ENCODE data around the gene CNKSR3.

The CNKSR3 gene

DNA sequence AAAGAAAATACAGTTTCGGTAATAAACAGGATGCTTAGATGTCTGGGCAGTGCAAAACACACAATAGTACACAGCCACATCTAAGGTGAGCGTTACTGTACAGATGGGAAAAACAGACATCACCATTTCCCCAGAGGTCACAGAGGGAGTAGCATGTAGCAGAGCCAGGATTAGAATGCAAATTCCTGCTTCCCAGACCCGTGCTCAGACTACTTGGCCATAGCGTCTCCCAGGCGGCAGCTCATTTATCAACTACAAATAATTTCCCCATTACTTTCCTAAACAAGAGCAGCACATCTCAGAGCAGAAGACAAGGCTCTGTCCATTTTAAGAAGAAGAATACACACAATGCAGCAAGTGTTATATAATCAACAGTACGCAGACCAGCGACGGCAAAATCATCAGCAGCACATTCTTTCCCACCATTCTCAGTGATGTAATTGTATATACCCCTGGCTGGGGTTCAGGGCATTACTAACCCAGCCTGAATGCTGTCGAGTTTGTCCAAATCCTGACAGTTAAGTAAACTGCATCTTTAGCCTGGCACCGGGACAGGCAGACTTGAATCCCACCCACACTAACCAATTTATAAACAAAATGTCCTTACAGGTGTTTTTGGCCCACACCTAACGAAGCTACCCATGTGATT lies 61.9 kb downstream of the CNKSR3 start:
- peak; percentile 82 for DNase-seq

DNA sequence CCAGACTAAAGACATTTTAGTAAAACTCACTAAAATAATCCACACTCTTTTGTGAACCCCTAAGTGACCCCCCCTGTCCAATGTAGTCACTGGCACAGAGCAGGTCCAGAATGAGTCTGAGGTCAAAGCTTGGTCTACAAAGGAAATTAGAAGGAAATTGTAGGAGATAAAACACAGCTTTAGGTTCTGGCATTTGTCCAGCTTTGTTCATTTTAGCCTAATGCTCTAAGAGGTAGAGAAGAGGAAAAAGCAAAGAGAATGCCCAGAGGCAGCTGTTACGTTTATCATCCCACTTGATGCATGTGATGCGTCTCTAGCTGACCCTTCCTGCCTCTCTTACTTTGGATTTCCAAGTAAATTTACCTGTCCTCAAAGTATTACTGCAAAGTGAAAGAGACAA lies 62.5 kb downstream of the CNKSR3 start:
- DNase-seq = no peak

DNA sequence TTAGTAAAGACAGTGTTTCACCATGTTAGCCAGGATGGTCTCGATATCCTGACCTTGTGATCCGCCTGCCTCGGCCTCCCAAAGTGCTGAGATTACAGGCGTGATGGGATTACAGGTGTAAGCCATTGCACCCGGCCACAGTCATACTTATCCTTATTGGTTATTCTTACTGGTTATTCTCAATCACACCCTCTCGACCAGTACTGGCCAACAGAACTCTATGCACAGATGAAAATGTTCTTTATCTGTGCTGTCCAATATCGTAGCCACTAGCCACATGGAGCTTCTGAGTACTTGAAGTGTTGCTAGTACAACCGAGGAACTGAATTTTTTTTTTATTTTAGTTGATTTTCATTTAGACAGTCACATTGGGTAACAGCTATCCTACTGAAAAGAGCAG lies 63.5 kb downstream of the CNKSR3 start:
- DNase-seq = no peak

DNA sequence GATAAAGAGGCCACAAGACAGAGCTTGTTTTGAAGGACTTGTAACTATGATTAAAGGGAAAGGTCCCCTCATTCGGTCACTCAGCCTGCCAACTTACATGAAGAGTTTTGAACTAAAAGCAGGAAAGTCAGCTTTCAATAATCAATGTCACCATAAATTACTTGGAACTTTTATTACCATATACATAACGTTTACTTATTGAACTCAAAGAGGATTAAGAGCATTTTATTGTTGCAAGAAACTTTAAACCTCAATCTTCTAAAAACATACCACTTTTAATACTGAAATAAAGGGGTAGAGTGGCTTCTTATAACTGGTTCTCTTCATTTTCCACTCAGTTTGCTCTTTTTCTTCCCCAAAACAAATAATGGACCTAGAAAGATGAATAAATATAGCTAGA lies 65.1 kb downstream of the CNKSR3 start:
- DNase-seq = no peak

DNA sequence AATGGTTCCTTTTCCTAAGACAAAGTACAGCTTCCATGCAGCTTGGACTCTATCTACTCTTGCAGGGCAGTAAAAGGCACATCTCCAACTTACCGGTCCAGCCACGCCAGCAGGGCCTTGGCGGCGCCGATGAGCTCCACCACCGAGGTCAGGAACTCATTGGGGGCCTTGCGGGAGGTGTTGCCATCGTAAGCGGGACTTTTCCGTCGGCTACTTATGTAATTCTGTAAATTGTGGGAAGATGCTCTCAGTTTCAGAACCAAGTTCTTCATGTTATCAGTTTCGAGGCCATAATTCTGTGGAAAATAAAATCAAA lies 68.5 kb downstream of the CNKSR3 start:
- DNase-seq = no peak

DNA sequence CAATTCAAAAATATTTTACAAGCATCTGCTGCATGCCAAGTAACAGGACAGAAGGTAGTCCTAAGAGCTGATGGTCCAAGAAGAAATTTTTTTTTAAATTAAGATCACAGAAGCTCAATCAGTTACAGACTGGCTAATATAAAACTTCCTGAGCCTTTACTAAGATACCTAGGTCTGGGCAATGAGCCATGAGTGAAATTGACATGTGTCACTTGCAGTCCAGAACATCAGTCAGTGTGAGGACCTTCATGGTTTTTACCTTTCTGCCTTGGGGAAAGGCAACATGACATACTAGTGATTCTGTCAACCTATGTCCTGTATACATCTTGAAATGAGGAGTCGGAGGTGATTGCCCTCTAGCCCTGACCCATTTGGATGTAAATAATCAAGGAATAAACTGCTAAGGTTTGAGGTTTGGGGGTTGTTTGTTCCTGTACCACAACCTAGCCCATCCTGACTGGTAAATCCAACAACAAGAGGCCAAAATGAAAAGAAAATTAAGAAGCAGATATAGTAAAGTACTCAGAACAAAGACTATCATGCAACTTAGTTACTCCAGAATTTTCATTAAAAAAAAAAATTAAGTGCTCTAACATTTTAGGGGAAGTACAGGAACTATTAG lies 70.0 kb downstream of the CNKSR3 start:
- DNase-seq = no peak

DNA sequence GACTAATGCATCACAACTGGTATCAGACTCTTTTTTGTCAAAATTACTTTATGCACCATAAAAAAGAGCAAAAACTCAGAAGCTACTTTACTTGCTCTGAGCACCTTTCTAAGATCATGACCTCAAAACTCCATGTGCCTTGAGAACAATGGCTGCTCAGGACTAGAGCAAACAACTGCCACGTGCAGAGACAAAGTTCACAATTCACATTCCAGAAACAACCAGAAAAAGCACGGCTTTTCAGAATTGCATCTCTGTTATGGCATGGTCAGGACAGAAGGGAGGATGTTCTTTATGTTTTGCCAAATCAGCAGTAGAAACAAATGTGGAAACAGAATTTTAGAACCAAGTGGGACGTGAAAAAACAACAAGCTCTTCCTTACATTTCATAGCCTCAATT lies 70.5 kb downstream of the CNKSR3 start:
- no peak for DNase-seq

DNA sequence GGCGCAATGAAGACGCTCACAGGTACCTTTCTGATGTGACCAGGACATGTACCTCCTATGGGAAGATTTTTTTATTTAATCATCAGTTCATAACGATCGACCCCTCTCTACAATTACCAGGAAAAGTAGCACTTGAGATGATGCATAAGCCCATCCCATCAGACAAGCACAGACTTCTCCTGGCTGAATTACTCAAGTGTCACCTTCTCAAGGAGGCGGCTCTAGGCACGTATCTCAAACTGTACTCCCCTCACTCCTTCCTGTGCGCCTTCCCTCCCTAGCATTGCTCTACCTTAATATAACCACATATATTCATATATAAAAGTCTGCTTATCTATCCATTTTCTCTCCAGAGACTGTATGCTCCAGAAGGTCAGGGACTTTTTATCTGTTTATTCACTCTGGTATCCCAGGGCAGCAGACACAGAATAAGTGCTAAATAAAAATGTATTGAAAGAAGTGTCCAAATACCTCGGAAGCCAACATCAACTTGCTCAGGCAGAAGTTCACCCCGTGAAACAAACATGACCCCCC lies 71.5 kb downstream of the CNKSR3 start:
- DNase-seq = no peak

DNA sequence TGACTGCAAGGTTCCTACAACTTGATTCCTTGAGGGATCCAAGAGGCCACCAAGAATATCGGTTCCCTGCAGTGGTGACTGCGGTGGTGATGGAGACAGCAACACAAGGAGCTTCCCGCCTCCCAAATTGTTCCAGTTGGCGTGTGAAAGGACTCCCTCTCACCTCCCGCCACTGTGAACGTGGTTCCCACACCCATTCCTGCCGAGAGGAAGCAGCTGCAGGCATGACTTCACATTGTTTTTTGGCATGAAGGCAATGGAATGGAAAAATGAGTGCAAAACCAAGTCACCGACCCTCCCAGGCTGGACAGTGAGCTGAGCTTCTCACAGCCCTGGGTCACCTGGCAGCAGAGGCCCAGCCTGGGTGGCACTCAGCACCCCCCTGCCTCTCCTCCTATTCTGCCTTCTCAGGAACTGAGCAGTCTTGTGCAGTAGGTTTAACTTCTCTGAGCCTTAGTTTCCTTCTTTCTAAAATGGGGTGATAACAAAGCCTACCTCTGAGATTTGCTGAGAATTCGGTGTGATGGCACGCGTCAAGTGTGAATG lies 75.0 kb downstream of the CNKSR3 start:
- no peak for DNase-seq

DNA sequence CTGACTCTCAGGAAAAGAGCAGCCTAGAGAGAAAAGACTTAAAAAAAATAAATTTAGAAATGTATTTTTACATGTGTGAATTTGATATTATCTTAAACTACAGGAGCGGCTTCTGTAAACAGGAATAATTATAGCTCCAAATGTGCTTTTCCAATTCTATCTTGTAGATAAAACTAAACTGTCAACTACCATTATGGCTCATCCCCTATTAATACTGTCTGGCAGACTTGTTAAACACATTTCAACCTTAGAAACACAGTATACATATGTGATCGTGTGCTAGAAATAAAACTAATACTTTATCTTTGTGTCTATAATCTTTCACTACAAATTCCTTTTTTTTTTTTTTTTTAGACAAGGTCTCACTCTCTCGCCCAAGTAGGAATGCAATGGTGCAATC lies 75.8 kb downstream of the CNKSR3 start:
- DNase-seq = no peak

DNA sequence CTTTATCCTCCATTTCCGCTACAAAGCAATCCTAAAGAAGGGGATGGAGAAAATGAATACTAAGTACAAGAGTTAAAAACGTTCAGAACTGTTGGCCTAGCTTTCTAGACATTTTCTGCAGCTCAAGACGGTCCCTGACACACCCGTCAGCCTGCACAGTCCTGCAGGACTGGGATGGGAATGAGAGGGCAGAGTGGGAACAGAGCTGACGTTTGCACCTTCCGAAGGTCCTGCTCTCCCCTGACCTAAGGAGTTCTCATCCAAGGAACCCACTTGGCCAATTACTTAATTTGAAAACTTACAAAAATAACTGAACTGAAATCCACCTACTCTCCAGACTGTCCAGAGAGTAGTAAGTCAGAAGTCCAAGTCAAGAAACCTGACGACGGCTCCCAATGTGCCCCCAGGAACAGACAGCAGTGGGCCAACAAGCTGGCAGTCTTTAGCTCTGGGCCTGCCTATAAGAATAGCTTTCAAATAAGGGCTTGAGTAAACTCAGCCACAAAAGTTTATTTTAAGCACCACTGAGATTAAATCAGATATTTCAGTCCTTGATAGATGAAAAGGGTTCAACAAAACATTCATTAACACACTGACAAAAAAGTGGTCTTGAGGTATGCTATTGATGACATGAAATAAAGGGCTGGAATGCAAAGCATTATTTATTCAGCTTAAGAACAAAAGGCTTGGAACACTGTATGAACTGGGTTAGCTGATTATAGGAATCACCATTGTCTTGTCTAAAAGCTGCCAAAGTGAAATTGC lies 76.8 kb downstream of the CNKSR3 start:
- no peak for DNase-seq

DNA sequence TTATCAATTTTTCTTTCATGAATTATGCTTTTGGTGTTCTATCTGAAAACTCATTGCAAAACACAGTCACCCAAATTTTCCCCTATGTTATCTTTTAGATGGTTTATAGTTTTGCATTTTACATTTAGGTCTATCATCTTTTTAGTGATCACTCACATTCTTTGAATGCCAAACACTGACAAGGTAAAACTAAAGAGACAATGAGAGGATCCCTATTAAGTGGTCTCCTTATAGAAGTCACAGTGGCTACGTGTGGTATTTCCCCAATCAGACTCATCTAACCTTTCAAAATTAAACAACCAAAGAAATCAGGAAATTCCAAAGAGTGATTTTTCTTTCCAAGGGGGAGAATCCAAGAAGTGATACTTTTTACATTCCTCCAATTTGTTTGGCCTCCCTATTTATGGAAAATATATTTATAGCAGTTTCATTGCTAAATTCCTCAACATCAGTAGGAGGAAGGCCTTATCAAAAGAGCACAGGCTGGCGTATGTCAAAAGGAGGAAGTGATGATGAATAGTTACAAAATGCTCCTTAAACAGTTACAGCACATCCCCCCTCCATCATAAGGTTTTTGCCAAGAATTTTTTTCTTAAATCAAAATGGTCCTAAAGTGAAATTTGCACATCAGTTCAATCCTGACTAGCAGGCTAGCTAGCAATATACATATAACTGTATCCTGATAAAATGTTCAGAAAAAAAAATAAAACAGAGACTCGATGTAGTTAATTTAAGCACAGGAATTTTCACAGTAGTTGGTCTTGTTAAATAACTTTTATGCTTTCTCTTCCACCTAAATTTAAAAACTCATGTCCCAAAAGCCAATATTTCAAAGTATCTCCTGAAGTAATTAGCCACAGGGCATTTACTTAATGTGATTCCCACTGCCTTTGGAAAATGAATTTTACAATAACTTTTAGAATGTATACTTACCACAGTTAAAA lies 77.7 kb downstream of the CNKSR3 start:
- DNase-seq = no peak

DNA sequence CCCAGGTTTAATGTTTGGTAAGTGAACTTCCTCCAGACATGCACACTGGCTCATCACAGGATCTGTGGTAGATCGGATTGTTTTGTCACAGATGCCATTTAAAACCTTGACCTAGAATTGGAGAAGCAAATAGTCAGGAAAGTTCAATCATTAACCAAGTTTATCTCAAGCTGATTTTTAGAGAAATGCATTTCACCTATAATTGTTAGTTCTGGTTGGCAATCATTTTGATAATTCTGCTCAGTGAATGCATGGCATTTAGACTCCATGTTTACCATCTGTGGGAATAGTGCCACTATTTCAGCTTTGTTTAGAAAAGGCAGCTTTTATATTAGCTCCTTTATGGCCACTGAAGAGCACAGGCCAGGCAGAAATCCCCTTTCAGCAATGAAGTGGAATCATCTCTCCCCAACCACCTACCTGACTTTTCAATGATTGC lies 80.0 kb downstream of the CNKSR3 start:
- no peak for DNase-seq

DNA sequence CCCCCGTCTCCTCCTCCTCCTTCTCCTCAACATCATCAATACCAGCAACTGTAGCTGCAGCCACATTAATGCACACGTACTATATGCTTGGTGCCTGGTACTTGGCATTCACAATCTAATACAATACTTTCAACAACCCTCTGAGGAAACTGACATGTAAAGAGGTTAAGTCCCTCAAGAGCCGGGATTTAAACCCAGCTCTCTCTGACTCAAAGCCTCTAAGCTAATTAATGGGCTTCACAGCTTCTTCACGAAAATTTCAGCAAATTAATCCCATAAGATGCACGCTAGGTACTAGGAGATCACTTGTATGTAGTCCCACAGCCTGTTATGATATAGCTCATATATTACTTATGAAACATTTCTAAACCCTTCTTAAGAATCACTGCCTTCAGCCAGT lies 80.8 kb downstream of the CNKSR3 start:
- DNase-seq = no peak

DNA sequence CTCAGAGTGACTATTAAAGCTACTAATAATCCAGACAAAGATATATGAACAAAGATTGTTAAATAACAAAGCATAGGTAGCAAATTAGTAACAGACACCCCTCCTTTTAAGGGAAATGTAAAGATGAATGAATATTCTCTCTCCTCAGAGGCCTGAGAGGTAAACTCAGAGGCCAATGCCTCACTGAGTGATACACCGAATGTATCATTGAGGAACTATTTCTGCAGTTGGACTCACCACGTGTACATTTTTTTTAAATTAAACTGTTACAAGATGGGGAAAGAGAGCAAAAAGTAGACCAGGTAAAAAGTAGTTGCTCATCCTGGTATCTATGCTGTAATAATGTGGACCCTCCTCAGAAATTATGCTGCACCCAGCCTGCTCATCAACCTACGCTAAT lies 81.6 kb downstream of the CNKSR3 start:
- DNase-seq = no peak

DNA sequence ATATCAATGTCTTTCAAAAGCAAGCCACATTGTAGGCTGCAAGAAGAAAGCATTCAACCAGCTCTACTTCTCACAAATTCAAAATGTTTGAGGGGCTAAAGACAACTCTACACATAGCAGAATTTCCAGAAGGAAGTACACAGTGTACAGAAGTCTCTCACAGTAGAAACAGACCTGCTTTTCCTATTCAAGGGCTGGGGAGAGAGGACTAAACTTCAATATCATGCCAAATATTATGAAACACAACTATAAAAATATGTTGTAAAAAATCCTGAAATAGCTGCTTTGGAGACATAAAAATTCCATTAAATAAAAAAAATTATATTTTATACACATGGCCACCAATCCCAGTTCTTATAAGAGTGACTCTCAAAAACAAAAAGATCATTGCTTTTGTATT lies 83.0 kb downstream of the CNKSR3 start:
- DNase-seq = no peak

DNA sequence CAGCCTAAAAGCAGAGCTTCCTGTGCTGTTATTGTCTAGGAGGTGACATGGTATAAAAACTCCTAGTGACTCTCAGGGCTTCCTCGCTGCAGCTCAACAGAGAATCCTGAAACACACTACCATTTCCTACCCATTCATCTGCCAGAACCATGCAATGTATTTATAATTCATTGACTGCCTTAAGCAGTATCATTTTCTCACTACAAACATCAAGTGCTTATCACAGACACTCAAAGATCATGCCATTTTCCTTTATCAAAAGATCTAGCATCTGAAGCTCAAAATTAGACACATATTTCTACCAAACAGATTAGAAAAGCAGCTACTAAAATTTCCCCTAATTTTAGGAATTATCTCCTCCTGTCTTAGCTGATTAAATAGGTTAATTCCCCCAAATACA lies 83.5 kb downstream of the CNKSR3 start:
- no peak for DNase-seq

DNA sequence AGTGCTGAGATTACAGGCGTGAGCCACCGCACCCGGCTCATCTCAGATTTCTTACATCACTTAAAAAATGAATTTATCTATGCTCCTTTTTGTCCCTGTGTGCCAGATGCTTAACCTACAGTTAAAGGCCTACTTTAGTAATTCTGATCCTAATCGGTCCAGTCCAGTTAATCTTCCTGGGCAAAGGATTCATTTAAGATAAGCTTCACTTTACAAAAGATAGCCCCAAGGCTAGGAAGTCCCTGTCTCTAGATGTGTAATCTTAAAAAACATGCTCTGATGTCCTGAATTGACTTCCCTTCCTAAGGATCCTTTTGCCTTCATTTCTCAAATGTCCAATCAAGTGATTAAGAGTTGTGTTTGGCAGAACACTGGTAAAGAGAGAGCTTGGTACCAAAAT lies 85.5 kb downstream of the CNKSR3 start:
- DNase-seq = no peak

DNA sequence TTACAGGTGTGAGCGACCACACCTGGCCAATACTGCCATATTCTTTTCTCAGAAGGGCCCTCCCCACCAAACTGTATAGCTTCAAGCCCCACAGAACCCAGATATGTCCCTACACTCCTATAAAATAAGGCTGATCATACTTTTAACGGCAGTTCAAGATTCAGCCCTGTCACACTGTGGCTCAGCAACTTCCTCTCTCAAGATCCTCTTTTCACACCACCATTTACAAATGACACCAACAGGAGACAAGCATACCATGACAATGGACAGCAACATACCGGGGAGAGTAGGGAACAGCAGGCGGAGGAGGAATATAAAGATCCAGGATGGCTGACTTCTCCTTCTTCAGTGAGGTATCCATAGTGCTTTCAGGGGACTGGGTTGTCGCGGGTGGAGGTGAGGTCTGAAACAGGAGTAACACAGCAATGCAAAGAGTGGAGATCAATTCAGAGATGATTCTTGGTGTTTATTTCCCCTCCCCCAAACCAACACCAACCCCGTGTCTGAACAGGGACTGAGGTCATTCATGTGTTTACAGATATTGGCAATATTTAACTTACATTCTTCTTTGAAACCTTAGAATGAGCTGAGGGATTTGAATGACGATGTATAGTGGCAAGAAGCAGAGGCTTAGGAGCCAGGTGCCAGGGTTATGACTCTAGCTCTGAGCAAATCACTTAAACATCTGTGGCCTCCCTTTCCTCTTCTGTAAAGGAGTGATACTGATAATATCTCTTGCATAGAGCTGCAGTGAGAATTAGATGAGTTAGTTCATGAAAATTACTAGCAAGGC lies 96.3 kb downstream of the CNKSR3 start:
- DNase-seq = no peak

DNA sequence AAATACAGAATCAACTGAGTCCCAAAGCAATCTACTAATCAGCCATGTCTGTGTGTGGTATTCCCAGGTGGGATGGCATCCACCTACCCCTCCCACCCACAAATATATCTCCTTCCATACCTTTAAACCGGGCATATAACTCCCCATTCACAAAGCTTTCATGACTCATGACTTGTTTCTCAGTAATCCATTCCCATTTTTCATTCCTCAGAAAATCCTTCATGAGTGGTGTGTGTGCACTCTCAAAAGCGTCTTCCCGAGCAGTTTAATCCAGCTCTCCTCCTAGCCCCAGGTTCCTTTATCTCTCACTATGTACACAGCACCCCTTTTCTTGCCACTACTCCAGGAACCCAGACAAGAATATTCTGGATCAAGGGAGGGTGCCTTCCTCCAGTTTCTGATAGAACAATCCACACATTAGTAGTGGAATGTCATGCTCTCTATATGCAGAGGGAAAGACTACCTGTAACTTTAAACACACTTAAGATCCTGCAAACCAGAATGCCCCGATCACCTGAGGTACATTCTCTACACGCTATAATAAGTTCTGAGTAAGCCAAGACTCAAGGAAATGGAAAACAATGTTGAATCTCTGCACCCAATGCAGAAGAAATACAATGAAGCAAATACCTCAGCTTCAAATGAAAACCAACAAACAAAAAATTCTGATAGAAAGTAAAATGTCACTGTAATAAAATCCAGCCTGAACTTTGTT lies 98.2 kb downstream of the CNKSR3 start:
- no peak for DNase-seq

DNA sequence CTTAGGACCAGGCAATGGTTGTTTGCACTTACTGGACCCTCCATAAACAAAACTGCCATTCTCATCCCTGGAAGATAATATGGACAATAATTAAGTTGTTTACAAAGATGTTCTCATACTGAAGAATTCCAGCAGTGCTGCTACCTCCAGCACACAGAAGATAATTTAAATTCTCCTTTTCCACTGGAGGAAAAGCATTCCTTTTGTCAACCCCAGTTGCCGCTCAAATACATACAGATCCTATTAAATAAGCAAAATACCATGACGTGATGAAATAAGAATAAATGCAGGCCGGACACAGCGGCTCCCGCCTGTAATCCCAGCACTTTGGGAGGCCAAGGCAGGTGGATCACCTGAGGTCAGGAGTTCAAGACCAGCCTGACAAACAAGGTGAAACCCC lies 99.4 kb downstream of the CNKSR3 start:
- no peak for DNase-seq
